Chondrocyte (in vitro differentiated cells): Measurements from ENCODE around the gene WDPCP. TPM values are rescaled to one million over a fixed set of nuclear protein-coding genes. Genes with fewer than 3 reads are reported as not detected.

Experiments used
- DNase-seq: peaks from one replicate; pipeline ENCODE4 v3.0.0; 2021; ENCODE audit warnings: mixed read lengths, low spot score
- H3K27ac Mint-ChIP-seq: one replicate; pipeline ENCODE4 v1.8.0; 2021; ENCODE audit warnings: mild to moderate bottlenecking, moderate library complexity, mixed read lengths; ENCODE audit not compliant: unreplicated experiment
- H3K27me3 Mint-ChIP-seq: 2 replicates; pipeline ENCODE4 v1.8.0; 2021; ENCODE audit warnings: low read depth, mixed read lengths
- H3K36me3 Mint-ChIP-seq: 2 replicates; pipeline ENCODE4 v1.8.0; 2021; ENCODE audit warnings: low read depth, mixed read lengths
- H3K4me1 Mint-ChIP-seq: 2 replicates; pipeline ENCODE4 v1.8.0; 2021; ENCODE audit warnings: low read depth, mild to moderate bottlenecking, mixed read lengths
- H3K4me3 Mint-ChIP-seq: one replicate; pipeline ENCODE4 v1.8.0; 2021; ENCODE audit warnings: mild to moderate bottlenecking, moderate library complexity, mixed read lengths; ENCODE audit not compliant: unreplicated experiment
- H3K9me3 Mint-ChIP-seq: 2 replicates; pipeline ENCODE4 v1.8.0; 2021; ENCODE audit warnings: low read depth, mixed read lengths
- total RNA-seq: library from RNA; stranded (reverse); gene quantifications from 3 replicates; pipeline ENCODE4 v1.2.1, GENCODE V29; 2021
- TF ChIP-seq, protein P1 (sequence below): fragments of 200-600 bp; sonication (generic); IDR thresholded peaks from 2 replicates; pipeline ENCODE4 v1.5.0; 2021; ENCODE audit warnings: antibody characterized with exemption, mild to moderate bottlenecking, moderate library complexity

WDPCP gene
- total RNA-seq, 1 donor from 2014 or later: 8.6 TPM

DNA sequence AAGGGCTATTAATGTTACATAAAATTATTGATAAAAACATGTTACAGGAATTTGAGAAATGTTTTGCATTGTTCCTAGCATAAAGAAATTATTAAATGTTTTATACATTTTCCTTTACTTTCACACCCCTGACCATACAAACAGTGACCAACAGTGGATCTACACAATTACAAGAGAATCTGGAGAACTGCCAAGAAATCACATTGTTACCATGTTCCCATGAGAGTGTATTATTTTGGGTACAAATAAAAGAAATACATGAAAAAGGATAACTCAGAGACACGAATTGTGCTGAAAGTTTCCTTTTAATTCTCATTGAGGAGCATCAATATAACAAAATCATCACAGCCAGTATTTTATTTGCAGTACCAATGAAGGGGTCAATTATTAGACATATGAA, 150.1 kb downstream of the WDPCP start:
- H3K27me3 Mint-ChIP-seq: no peaks in the 10 kb centered on the region
- no peak for DNase-seq
- H3K4me3 Mint-ChIP-seq: no peak overlapping the region

DNA sequence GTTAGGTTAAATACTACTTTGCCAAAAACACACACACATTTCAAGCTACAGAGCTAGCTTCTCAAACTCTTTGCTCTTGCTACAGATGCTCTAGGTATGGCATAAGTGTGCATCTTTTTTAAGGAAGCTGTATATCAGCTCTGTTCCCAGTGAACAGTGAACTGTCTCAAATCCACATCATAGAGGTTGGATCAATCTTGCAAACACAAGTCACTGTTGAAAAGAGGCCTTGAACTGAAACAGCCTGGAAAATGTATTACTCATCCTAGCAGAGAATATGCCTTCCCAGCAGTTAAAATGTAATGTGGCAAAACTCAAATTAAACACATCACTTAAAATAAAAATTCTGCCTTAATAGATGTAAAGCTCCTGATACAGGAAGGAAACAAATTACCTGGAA, 151.8 kb downstream of the WDPCP start:
- no peaks in the 10 kb centered on the region for H3K27me3 Mint-ChIP-seq
- H3K36me3 Mint-ChIP-seq: peaks cover 2% of the 10 kb centered on the region
- H3K4me1 Mint-ChIP-seq: no peaks in the 10 kb centered on the region
- no peak overlapping the region for H3K4me3 Mint-ChIP-seq
- H3K27ac Mint-ChIP-seq: no peak overlapping the region
- peaks cover 4% of the 10 kb centered on the region for H3K9me3 Mint-ChIP-seq
- TF ChIP-seq, protein P1, sequence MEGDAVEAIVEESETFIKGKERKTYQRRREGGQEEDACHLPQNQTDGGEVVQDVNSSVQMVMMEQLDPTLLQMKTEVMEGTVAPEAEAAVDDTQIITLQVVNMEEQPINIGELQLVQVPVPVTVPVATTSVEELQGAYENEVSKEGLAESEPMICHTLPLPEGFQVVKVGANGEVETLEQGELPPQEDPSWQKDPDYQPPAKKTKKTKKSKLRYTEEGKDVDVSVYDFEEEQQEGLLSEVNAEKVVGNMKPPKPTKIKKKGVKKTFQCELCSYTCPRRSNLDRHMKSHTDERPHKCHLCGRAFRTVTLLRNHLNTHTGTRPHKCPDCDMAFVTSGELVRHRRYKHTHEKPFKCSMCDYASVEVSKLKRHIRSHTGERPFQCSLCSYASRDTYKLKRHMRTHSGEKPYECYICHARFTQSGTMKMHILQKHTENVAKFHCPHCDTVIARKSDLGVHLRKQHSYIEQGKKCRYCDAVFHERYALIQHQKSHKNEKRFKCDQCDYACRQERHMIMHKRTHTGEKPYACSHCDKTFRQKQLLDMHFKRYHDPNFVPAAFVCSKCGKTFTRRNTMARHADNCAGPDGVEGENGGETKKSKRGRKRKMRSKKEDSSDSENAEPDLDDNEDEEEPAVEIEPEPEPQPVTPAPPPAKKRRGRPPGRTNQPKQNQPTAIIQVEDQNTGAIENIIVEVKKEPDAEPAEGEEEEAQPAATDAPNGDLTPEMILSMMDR: no peak
- no peak for DNase-seq

More for the DNA sequence above, 150.1 kb downstream of the WDPCP start:
- Mint-ChIP-seq H3K9me3 (no peaks in the 10 kb centered on the region), H3K36me3 (peaks cover 2% of the 10 kb centered on the region), H3K4me1 (no peaks in the 10 kb centered on the region), H3K27ac (no peak overlapping the region)
- TF ChIP-seq, protein P1: no peak

- Mint-ChIP-seq H3K9me3 (peaks cover 4% of the 10 kb centered on the region), H3K4me1 (no peaks in the 10 kb centered on the region), H3K36me3 (peaks cover 2% of the 10 kb centered on the region), H3K27me3 (no peaks in the 10 kb centered on the region), H3K27ac (no peak overlapping the region), H3K4me3 (no peak overlapping the region)
- DNase-seq: no peak
- TF ChIP-seq, protein P1: no peak
Measured at GRCh38 chr2:63435070-63435469, 153.2 kb downstream of the WDPCP start.

DNA sequence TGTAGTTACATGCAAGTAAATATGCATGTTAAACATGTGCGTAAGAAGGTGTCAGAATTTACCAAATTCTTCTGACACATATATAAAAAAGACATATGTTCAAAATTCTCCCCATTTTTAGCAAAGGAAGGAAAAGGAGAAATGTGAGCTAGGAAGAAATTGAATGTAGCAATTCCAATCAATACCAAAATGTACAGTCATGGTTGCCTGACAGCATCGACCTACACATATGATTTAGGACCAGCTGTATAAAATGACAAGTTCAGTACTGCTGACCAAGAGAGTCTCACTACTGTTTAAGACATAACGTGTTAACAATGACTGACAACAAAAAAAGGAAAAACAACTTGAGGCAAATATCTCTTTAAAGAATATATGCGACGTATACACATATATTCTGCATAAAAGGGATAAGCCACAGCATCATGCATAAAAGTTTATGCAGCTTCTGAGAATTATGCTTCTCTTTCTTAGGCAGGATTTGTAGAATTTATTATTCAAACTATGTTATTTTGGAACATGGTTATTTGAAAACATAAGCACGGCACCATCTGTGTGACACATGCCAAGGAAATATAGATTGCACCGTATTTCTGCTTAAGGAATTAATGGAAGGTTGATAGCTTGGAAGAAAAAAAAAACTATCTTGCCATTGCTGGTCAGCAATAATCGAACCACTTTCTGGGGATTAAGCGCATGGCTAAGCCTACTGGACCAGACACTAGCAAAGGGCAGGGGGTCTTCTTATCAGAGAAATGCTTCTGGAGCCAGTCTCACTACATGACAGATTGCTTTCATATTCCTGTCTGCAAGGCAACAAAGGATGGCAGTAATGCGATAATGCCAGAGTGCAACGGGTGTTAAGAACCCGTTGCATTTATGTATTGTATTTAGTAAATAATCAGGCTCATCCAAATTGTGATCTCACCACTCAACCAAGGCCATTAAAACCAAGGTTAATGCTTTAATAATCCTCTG, 154.0 kb downstream of the WDPCP start:
- H3K36me3 Mint-ChIP-seq: peaks cover 2% of the 10 kb centered on the region
- DNase-seq: no peak
- H3K4me3 Mint-ChIP-seq: no peak overlapping the region
- peaks cover 4% of the 10 kb centered on the region for H3K9me3 Mint-ChIP-seq
- no peaks in the 10 kb centered on the region for H3K4me1 Mint-ChIP-seq
- H3K27me3 Mint-ChIP-seq: no peaks in the 10 kb centered on the region
- TF ChIP-seq, protein P1: no peak
- H3K27ac Mint-ChIP-seq: no peak overlapping the region

GRCh38 chr2:63432373-63432772, 155.9 kb downstream of the WDPCP start:
- Mint-ChIP-seq H3K4me3 (no peak overlapping the region), H3K9me3 (peaks cover 18% of the 10 kb centered on the region), H3K36me3 (peaks cover 11% of the 10 kb centered on the region), H3K27me3 (no peaks in the 10 kb centered on the region), H3K4me1 (no peaks in the 10 kb centered on the region), H3K27ac (no peak overlapping the region)
- TF ChIP-seq, protein P1: no peak
- no peak for DNase-seq
